GM23338 (cell line): Measurements from ENCODE around the gene DNAAF5. TPM values are rescaled to one million over a fixed set of nuclear protein-coding genes. Genes with fewer than 3 reads are reported as not detected.

Source experiments
- ATAC-seq: fragments of 200-7000 bp; cut with Tn5 transposase; 3 replicates; pipeline ENCODE4 v1.9.1; 2020
- DNase-seq: peaks from one replicate; pipeline ENCODE4 v3.0.0-alpha.2; 2015; ENCODE audit warnings: low spot score
- H2AFZ ChIP-seq: fragments of 200-600 bp; sonication (generic); 2 replicates; pipeline ENCODE4 v1.8.0; 2016; ENCODE audit warnings: antibody characterized with exemption, mild to moderate bottlenecking, moderate library complexity
- H3F3A ChIP-seq: fragments of 200-600 bp; sonication (generic); replicated peaks from 2 replicates; pipeline ENCODE4 v1.8.0; 2017; ENCODE audit warnings: antibody characterized with exemption, mixed run types, low read depth
- H3K27ac ChIP-seq: fragments of 200-600 bp; sonication (generic); 2 replicates; pipeline ENCODE4 v1.6.1; 2016; ENCODE audit warnings: low read depth
- H3K27me3 ChIP-seq: fragments of 200-600 bp; sonication (generic); 2 replicates; pipeline ENCODE4 v1.8.0; 2016; ENCODE audit warnings: mild to moderate bottlenecking, mixed run types, moderate library complexity; ENCODE audit not compliant: insufficient read depth
- H3K36me3 ChIP-seq: fragments of 200-600 bp; sonication (generic); 2 replicates; pipeline ENCODE4 v1.8.0; 2016; ENCODE audit warnings: mild to moderate bottlenecking; ENCODE audit not compliant: insufficient read depth
- H3K4me1 ChIP-seq: fragments of 200-600 bp; sonication (generic); 2 replicates; pipeline ENCODE4 v1.8.0; 2016; ENCODE audit warnings: mild to moderate bottlenecking, moderate library complexity; ENCODE audit not compliant: insufficient read depth
- H3K4me2 ChIP-seq: fragments of 200-600 bp; sonication (generic); 2 replicates; pipeline ENCODE4 v1.7.1; 2017; ENCODE audit warnings: mixed run types
- H3K4me3 ChIP-seq: fragments of 200-600 bp; sonication (generic); 2 replicates; pipeline ENCODE4 v1.6.1; 2016; ENCODE audit warnings: mixed run types
- H3K79me2 ChIP-seq: fragments of 200-600 bp; sonication (generic); replicated peaks from 2 replicates; pipeline ENCODE4 v1.8.0; 2017; ENCODE audit warnings: mild to moderate bottlenecking; ENCODE audit not compliant: insufficient read depth
- H3K9me2 ChIP-seq: fragments of 200-600 bp; sonication (generic); 2 replicates; pipeline ENCODE4 v1.8.0; 2017; ENCODE audit not compliant: insufficient read depth
- H4K20me1 ChIP-seq: fragments of 200-600 bp; sonication (generic); replicated peaks from 2 replicates; pipeline ENCODE4 v1.8.0; 2017; ENCODE audit warnings: mild to moderate bottlenecking; ENCODE audit not compliant: insufficient read depth
- H3K27ac Mint-ChIP-seq: 2 replicates; pipeline ENCODE4 v1.8.0; 2020; ENCODE audit warnings: inconsistent platforms, mild to moderate bottlenecking, moderate library complexity, mixed read lengths
- H3K27me3 Mint-ChIP-seq: 3 replicates; pipeline ENCODE4 v1.8.0; 2022; ENCODE audit warnings: low read depth, mild to moderate bottlenecking, moderate library complexity, mixed read lengths, inconsistent platforms; ENCODE audit not compliant: insufficient read depth, poor library complexity
- H3K36me3 Mint-ChIP-seq: 3 replicates; pipeline ENCODE4 v1.8.0; 2021; ENCODE audit warnings: low read depth, mild to moderate bottlenecking, inconsistent platforms, moderate library complexity, mixed read lengths
- H3K4me1 Mint-ChIP-seq: 3 replicates; pipeline ENCODE4 v1.8.0; 2020; ENCODE audit warnings: mild to moderate bottlenecking, inconsistent platforms, mixed read lengths
- H3K4me3 Mint-ChIP-seq: 3 replicates; pipeline ENCODE4 v1.8.0; 2021; ENCODE audit warnings: moderate library complexity, mild to moderate bottlenecking, inconsistent platforms, mixed read lengths
- H3K9me3 Mint-ChIP-seq: 3 replicates; pipeline ENCODE4 v1.8.0; 2020; ENCODE audit warnings: moderate library complexity, mild to moderate bottlenecking, inconsistent platforms, mixed read lengths
- CREB1 ChIP-seq: fragments of 250-450 bp; sonication (Bioruptor Pico); IDR thresholded peaks from 2 replicates; pipeline ENCODE4 v1.5.0; 2020; ENCODE audit warnings: low read depth, mild to moderate bottlenecking, moderate library complexity
- CTCF ChIP-seq, 2 experiments: fragments of 200-600 bp in 1 of 2; sonication (generic) in 1 of 2; conservative IDR thresholded peaks; 2 replicates each; pipeline versions ENCODE4 v1.5.1 to v1.6.1; 2016 to 2017; ENCODE audit warnings: antibody characterized with exemption in 2 of 2, low read depth in 2 of 2, mild to moderate bottlenecking in 2 of 2, moderate library complexity in 1 of 2
- ETS1 ChIP-seq: IDR thresholded peaks from 2 replicates; pipeline ENCODE4 v1.6.1; 2016; ENCODE audit warnings: antibody characterized with exemption
- EZH2 ChIP-seq: fragments of 200-600 bp; sonication (generic); IDR thresholded peaks from one replicate; pipeline ENCODE4 v1.8.0; 2017; ENCODE audit warnings: antibody characterized with exemption, mild to moderate bottlenecking, low read depth; ENCODE audit not compliant: unreplicated experiment
- EZH2phosphoT487 ChIP-seq: fragments of 200-600 bp; sonication (generic); IDR thresholded peaks from one replicate; pipeline ENCODE4 v1.8.1; 2018; ENCODE audit warnings: antibody characterized with exemption; ENCODE audit not compliant: unreplicated experiment
- NANOG ChIP-seq: IDR thresholded peaks from 2 replicates; pipeline ENCODE4 v1.6.1; 2016; ENCODE audit warnings: antibody characterized with exemption, borderline replicate concordance
- STAT1 ChIP-seq: IDR thresholded peaks from one replicate; pipeline ENCODE4 v1.6.1; 2016; ENCODE audit warnings: antibody characterized with exemption; ENCODE audit not compliant: unreplicated experiment
- ZNF114 ChIP-seq: fragments of 250-450 bp; sonication (Bioruptor Pico); IDR thresholded peaks from 2 replicates; pipeline ENCODE4 v1.5.0; 2020; ENCODE audit warnings: mild to moderate bottlenecking, moderate library complexity
- polyA plus RNA-seq: library from polyadenylated mRNA; unstranded; fragments of >200 nt; fragmentation: Nextera tagmentation; extraction: Ambion mirVana; gene quantifications from 2 replicates; pipeline ENCODE4 v1.2.1, GENCODE V29; 2016
- total RNA-seq: library from RNA; depleted of rRNA; stranded (reverse); fragments of >200 nt; shearing (Covaris generic); gene quantifications from 2 replicates; pipeline ENCODE4 v1.2.3, GENCODE V29; 2014

The DNAAF5 gene
- total and polyA plus RNA-seq, 2 experiments from 2014 or later: 20.4 to 86.7 TPM

GRCh38 chr7:828793-829561 is 102.5 kb downstream of the DNAAF5 start:
- H3K4me3 Mint-ChIP-seq: no peak overlapping the region
- H3K4me3 ChIP-seq: no peak overlapping the region
- peaks cover 60% of the 10 kb centered on the region for H3K4me1 Mint-ChIP-seq
- no peak overlapping the region for H3K27ac ChIP-seq
- no peaks in the 10 kb centered on the region for H3F3A ChIP-seq
- no peak overlapping the region for H2AFZ ChIP-seq
- H3K79me2 ChIP-seq: peaks cover 99% of the 10 kb centered on the region
- H3K9me3 Mint-ChIP-seq: no peaks in the 10 kb centered on the region
- H3K27me3 ChIP-seq: no peaks in the 10 kb centered on the region
- peaks cover 64% of the 10 kb centered on the region for H4K20me1 ChIP-seq
- DNase-seq (no peak), ATAC-seq (peak; percentile 45)
- H3K36me3 Mint-ChIP-seq: peaks cover 27% of the 10 kb centered on the region
- H3K27ac Mint-ChIP-seq: peak overlapping the region; percentile 27; the same call in 1 of the 2 replicates
- no peaks in the 10 kb centered on the region; the same call in 1 of the 2 replicates for H3K36me3 ChIP-seq
- peaks cover 34% of the 10 kb centered on the region for H3K4me1 ChIP-seq
- TF ChIP-seq EZH2phosphoT487: no peak
- no peak for TF ChIP-seq CREB1
- TF ChIP-seq ZNF114 (CRISPR knock-in tag): no peak
- no peak for TF ChIP-seq ETS1
- TF ChIP-seq NANOG: no peak
- peaks cover 11% of the 10 kb centered on the region for H3K27me3 Mint-ChIP-seq
- no peak overlapping the region for H3K4me2 ChIP-seq
- H3K9me2 ChIP-seq: no peaks in the 10 kb centered on the region

GRCh38 chr7:830069-830468 is 103.6 kb downstream of the DNAAF5 start:
- Mint-ChIP-seq H3K36me3 (peaks cover 27% of the 10 kb centered on the region), H3K4me1 (peaks cover 55% of the 10 kb centered on the region), H3K4me3 (no peak overlapping the region), H3K27me3 (peaks cover 11% of the 10 kb centered on the region), H3K9me3 (no peaks in the 10 kb centered on the region), H3K27ac (no peak overlapping the region)
- H3K79me2 ChIP-seq: peaks cover 98% of the 10 kb centered on the region
- TF ChIP-seq EZH2phosphoT487: no peak
- TF ChIP-seq STAT1: no peak
- no peak for TF ChIP-seq EZH2
- no peak for TF ChIP-seq CTCF (conservative IDR thresholded peaks at IDR 0.05; ENCODE audit: low read depth in 2 of 2)
- no peak for TF ChIP-seq CREB1
- no peak overlapping the region for H3K4me2 ChIP-seq
- H2AFZ ChIP-seq: no peak overlapping the region
- H4K20me1 ChIP-seq: peaks cover 64% of the 10 kb centered on the region
- no peaks in the 10 kb centered on the region for H3K27me3 ChIP-seq
- DNase-seq (no peak), ATAC-seq (peak; percentile 18)
- H3K4me3 ChIP-seq: no peak overlapping the region
- H3K36me3 ChIP-seq: no peaks in the 10 kb centered on the region; the same call in 1 of the 2 replicates
- peak overlapping the region; percentile 59; the same call in 1 of the 2 replicates for H3K27ac ChIP-seq
- H3K9me2 ChIP-seq: no peaks in the 10 kb centered on the region
- H3F3A ChIP-seq: no peaks in the 10 kb centered on the region
- H3K4me1 ChIP-seq: peaks cover 34% of the 10 kb centered on the region
